Activated naive CD8-positive, alpha-beta T cell treated with anti-CD3 and anti-CD28 coated beads, Interleukin-2, amount 50 U/mL, for 24 hours (primary cell): ENCODE results near the gene R3HDML.
"Not testable (repeated sequence)": the region's sequence is repeated elsewhere in the genome, so short reads cannot be mapped to it uniquely, and the experiment has no call there.

ENCODE experiments used
- ATAC-seq: fragments of 150-1000 bp; cut with Tn5 transposase; one replicate; pipeline ENCODE4 v1.10.0; 2021
- DNase-seq: peaks from one replicate; pipeline ENCODE4 v3.0.0; 2021
- H3K27ac Mint-ChIP-seq: one replicate; pipeline ENCODE4 v1.8.0; 2021; ENCODE audit warnings: mild to moderate bottlenecking, mixed read lengths
- H3K27me3 Mint-ChIP-seq: one replicate; pipeline ENCODE4 v1.8.0; 2021; ENCODE audit warnings: mixed read lengths
- H3K36me3 Mint-ChIP-seq: one replicate; pipeline ENCODE4 v1.8.0; 2021; ENCODE audit warnings: low read depth, mixed read lengths
- H3K4me1 Mint-ChIP-seq: one replicate; pipeline ENCODE4 v1.8.0; 2021; ENCODE audit warnings: mixed read lengths
- H3K4me3 Mint-ChIP-seq: one replicate; pipeline ENCODE4 v1.8.0; 2021; ENCODE audit warnings: mild to moderate bottlenecking, moderate library complexity, mixed read lengths
- H3K9me3 Mint-ChIP-seq: one replicate; pipeline ENCODE4 v1.8.0; 2021; ENCODE audit warnings: mixed read lengths

Gene R3HDML

GRCh38 chr20:44310664-44311639 lies 25.9 kb upstream of the R3HDML start, which contains the start of gene FITM2:
Gene FITM2, minus strand, starts transcription at chr20:44311202. Its CDS starts 54 bp downstream, at chr20:44311148.
- ATAC-seq: peak; percentile 96
- Mint-ChIP-seq H3K27me3 (peaks cover 4% of the 10 kb centered on the region), H3K27ac (peak within 1 kb of the TSS; percentile 98), H3K4me3 (peak within 1 kb of the TSS; percentile 90), H3K9me3 (no peaks in the 10 kb centered on the region), H3K36me3 (peaks cover 9% of the 10 kb centered on the region), H3K4me1 (peaks cover 23% of the 10 kb centered on the region)
- peak; percentile 99 for DNase-seq

- Mint-ChIP-seq H3K27me3 (peaks cover 7% of the 10 kb centered on the region), H3K4me3 (no peak overlapping the region), H3K27ac (no peak overlapping the region), H3K36me3 (peaks cover 4% of the 10 kb centered on the region), H3K9me3 (no peaks in the 10 kb centered on the region), H3K4me1 (peaks cover 13% of the 10 kb centered on the region)
- DNase-seq (no peak), ATAC-seq (no peak)
Measured at GRCh38 chr20:44314870-44315269, 22.0 kb upstream of the R3HDML start.

- Mint-ChIP-seq H3K9me3 (no peaks in the 10 kb centered on the region), H3K4me1 (no peaks in the 10 kb centered on the region), H3K36me3 (no peaks in the 10 kb centered on the region), H3K4me3 (no peak overlapping the region), H3K27ac (no peak overlapping the region), H3K27me3 (peaks cover 5% of the 10 kb centered on the region)
- no peak for ATAC-seq
- no peak for DNase-seq
Measured at GRCh38 chr20:44319839-44320422, 16.9 kb upstream of the R3HDML start.

GRCh38 chr20:44324343-44324742 lies 12.5 kb upstream of the R3HDML start:
- ATAC-seq: no peak
- peaks cover 6% of the 10 kb centered on the region for H3K27me3 Mint-ChIP-seq
- H3K4me1 Mint-ChIP-seq: peaks cover 2% of the 10 kb centered on the region
- H3K36me3 Mint-ChIP-seq: no peaks in the 10 kb centered on the region
- no peak overlapping the region for H3K4me3 Mint-ChIP-seq
- no peak for DNase-seq
- no peaks in the 10 kb centered on the region for H3K9me3 Mint-ChIP-seq
- H3K27ac Mint-ChIP-seq: no peak overlapping the region

GRCh38 chr20:44326391-44327159 lies 10.3 kb upstream of the R3HDML start:
- ATAC-seq: peak; percentile 57
- DNase-seq: peak; percentile 33
- Mint-ChIP-seq H3K4me3 (peak overlapping the region; percentile 48), H3K36me3 (no peaks in the 10 kb centered on the region), H3K4me1 (peaks cover 2% of the 10 kb centered on the region), H3K27ac (no peak overlapping the region), H3K9me3 (no peaks in the 10 kb centered on the region), H3K27me3 (peaks cover 6% of the 10 kb centered on the region)

DNA sequence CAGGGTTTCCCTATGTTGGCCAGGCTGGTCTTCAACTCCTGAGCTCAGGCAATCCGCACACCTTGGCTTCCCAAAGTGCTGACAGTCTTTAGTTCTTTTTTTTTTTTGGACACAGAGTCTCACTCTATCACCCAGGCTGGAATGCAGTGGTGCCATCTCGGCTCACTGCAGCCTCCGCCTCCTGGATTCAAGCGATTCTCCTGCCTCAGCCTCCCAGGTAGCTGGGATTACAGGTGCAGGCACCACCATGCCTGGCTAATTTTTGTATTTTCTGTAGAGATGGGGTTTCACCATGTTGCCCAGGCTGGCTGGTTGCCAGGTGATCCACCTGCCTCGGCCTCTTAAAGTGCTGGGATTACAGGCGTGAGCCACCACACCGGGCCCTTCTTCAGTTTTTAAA lies 9.1 kb upstream of the R3HDML start:
- H3K4me3 Mint-ChIP-seq, H3K36me3 Mint-ChIP-seq, H3K4me1 Mint-ChIP-seq, H3K27ac Mint-ChIP-seq, DNase-seq, H3K9me3 Mint-ChIP-seq, H3K27me3 Mint-ChIP-seq, ATAC-seq: not testable (repeated sequence)

GRCh38 chr20:44328428-44328827 lies 8.4 kb upstream of the R3HDML start:
- DNase-seq: no peak
- Mint-ChIP-seq H3K4me1 (peaks cover 2% of the 10 kb centered on the region), H3K4me3 (no peak overlapping the region), H3K27me3 (peaks cover 6% of the 10 kb centered on the region), H3K36me3 (no peaks in the 10 kb centered on the region), H3K9me3 (no peaks in the 10 kb centered on the region), H3K27ac (no peak overlapping the region)
- ATAC-seq: no peak

DNA sequence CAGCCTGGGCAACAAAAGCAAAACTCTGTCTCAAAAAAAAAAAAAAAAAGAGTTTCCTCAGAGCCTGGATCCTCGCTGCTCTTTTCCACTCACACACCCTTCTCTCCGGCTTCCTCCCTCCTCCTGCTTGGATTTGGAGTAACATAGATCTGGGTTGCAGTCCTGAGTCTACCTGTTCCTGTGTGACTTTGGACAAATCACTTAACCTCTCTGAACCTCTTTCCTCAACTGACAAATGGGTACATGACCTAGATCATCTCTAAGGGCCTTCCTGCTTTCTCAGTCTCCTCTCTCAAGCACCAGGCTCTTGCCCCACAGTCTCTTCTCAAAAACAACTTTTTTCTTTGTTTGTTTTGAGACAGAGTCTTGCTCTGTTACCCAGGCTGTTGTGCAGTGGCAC lies 5.6 kb upstream of the R3HDML start:
- ATAC-seq: no peak
- H3K9me3 Mint-ChIP-seq: no peaks in the 10 kb centered on the region
- H3K4me1 Mint-ChIP-seq: peaks cover under 1% of the 10 kb centered on the region
- H3K27ac Mint-ChIP-seq: no peak overlapping the region
- no peak for DNase-seq
- no peaks in the 10 kb centered on the region for H3K36me3 Mint-ChIP-seq
- no peak overlapping the region for H3K4me3 Mint-ChIP-seq
- H3K27me3 Mint-ChIP-seq: peaks cover 6% of the 10 kb centered on the region

DNA sequence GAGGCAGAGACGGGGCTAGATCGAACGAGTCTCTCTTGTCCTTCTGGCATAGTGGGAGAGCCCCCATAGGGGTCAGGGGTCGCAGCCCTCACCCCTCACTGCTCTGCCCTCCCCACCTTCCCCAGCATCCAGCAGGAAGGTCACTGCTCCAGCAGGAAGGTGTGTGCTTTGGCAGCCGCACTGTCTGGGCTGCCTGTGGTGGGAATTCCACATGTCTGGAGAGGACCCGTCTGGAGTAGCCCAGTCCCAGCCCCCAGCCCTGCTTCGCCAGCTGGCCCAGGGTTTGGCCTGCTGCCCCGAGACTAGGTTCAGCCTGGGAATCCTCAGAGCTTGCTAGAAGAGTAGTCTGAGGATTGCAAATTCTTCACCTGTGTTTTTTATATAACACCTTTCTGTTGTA lies 2.5 kb upstream of the R3HDML start:
- no peak for ATAC-seq
- no peak overlapping the region for H3K27ac Mint-ChIP-seq
- peaks cover 6% of the 10 kb centered on the region for H3K27me3 Mint-ChIP-seq
- DNase-seq: no peak
- no peaks in the 10 kb centered on the region for H3K4me1 Mint-ChIP-seq
- no peaks in the 10 kb centered on the region for H3K9me3 Mint-ChIP-seq
- H3K4me3 Mint-ChIP-seq: no peak overlapping the region
- no peaks in the 10 kb centered on the region for H3K36me3 Mint-ChIP-seq

GRCh38 chr20:44334709-44335108 lies 2.1 kb upstream of the R3HDML start:
- ATAC-seq (no peak), DNase-seq (no peak)
- no peaks in the 10 kb centered on the region for H3K9me3 Mint-ChIP-seq
- no peaks in the 10 kb centered on the region for H3K36me3 Mint-ChIP-seq
- no peaks in the 10 kb centered on the region for H3K4me1 Mint-ChIP-seq
- H3K4me3 Mint-ChIP-seq: no peak overlapping the region
- peak overlapping the region; percentile 5 for H3K27ac Mint-ChIP-seq
- peaks cover 6% of the 10 kb centered on the region for H3K27me3 Mint-ChIP-seq

GRCh38 chr20:44335675-44336074 lies 1.2 kb upstream of the R3HDML start:
- ATAC-seq (no peak), DNase-seq (no peak)
- no peaks in the 10 kb centered on the region for H3K9me3 Mint-ChIP-seq
- H3K27ac Mint-ChIP-seq: no peak overlapping the region
- no peaks in the 10 kb centered on the region for H3K4me1 Mint-ChIP-seq
- no peak overlapping the region for H3K4me3 Mint-ChIP-seq
- H3K36me3 Mint-ChIP-seq: no peaks in the 10 kb centered on the region
- H3K27me3 Mint-ChIP-seq: peaks cover 6% of the 10 kb centered on the region

DNA sequence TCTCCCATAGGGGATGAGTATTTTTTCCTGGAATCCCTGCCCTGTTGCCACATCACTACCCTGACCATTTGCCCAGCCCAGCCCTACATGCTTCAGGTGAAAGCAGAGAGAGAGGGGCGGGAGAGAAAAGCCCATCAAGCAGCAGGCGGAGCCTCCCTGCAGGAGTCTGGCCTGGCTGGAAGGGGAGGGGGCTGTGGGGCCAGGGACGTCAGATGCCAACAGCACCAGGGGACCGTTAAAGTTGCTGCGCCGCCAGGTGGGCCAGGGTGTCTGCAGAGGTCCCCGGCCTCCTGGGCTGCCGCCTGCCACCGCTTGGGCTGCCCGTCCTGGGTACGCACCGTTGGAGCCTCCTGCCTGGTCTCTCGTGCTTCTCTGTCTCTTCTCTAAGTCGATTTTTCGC lies 757 bp upstream of the R3HDML start:
- DNase-seq (no peak), ATAC-seq (no peak)
- Mint-ChIP-seq H3K9me3 (no peaks in the 10 kb centered on the region), H3K27me3 (peaks cover 6% of the 10 kb centered on the region), H3K4me3 (no peak overlapping the region), H3K36me3 (no peaks in the 10 kb centered on the region), H3K27ac (no peak overlapping the region), H3K4me1 (no peaks in the 10 kb centered on the region)

DNA sequence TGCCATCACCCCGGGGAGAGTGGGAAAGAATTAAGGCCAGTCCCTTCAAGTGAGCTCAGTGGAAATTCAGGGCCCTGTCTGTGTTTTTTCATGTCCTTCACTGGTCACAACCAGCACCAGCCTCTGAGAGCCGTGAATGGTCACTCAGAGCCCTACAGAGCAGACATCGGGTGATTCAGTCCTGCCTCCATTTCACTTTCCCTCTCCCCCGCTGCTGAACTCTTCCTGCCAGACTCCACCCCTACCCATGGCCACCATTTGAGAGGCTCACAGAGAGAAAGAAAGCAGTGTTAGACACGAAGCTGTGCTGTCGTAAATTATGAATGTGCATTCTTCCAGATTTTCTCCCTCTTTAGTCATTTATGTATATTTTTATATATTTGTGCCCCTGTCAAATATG lies 5.4 kb downstream of the R3HDML start:
- ATAC-seq (no peak), DNase-seq (no peak)
- H3K4me3 Mint-ChIP-seq: no peak overlapping the region
- H3K27me3 Mint-ChIP-seq: peaks cover 2% of the 10 kb centered on the region
- no peaks in the 10 kb centered on the region for H3K4me1 Mint-ChIP-seq
- H3K27ac Mint-ChIP-seq: no peak overlapping the region
- H3K9me3 Mint-ChIP-seq: no peaks in the 10 kb centered on the region
- no peaks in the 10 kb centered on the region for H3K36me3 Mint-ChIP-seq

DNA sequence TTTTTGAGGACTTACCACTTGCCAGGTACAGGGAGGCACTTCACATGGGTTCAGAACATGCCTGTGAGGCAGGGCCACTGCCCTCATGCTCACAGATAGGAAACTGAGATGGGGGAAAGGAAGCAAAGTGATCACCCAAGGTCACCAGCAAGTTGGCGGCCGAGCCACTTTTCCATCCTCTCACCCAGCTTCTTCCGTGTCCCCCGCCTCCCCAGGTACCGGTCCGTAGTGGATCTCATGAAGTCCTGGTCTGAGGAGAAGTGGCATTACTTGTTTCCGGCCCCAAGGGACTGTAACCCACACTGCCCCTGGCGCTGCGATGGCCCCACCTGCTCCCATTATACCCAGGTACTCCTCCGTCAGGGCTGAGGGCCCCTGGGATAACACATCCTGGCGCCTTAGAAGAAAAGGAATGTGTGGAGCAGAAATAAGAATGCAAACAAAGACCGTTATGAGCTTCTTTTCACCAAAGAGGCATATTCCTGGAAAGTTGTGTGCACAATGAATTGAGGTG lies 6.4 kb downstream of the R3HDML start:
- H3K27me3 Mint-ChIP-seq: peaks cover 2% of the 10 kb centered on the region
- no peaks in the 10 kb centered on the region for H3K4me1 Mint-ChIP-seq
- no peaks in the 10 kb centered on the region for H3K36me3 Mint-ChIP-seq
- DNase-seq: no peak
- no peak overlapping the region for H3K27ac Mint-ChIP-seq
- ATAC-seq: no peak
- H3K4me3 Mint-ChIP-seq: no peak overlapping the region
- H3K9me3 Mint-ChIP-seq: no peaks in the 10 kb centered on the region
